ENCODE measurements around the gene CDYL. TPM values are rescaled to one million over a fixed set of nuclear protein-coding genes. Genes with fewer than 3 reads are reported as not detected.
A peak's percentile ranks its signal among the peaks of the same experiment; 100 is the strongest.

CDYL gene
- polyA plus RNA-seq, 3 donors: 2.9 to 21.2 (median 4.2) TPM

DNA sequence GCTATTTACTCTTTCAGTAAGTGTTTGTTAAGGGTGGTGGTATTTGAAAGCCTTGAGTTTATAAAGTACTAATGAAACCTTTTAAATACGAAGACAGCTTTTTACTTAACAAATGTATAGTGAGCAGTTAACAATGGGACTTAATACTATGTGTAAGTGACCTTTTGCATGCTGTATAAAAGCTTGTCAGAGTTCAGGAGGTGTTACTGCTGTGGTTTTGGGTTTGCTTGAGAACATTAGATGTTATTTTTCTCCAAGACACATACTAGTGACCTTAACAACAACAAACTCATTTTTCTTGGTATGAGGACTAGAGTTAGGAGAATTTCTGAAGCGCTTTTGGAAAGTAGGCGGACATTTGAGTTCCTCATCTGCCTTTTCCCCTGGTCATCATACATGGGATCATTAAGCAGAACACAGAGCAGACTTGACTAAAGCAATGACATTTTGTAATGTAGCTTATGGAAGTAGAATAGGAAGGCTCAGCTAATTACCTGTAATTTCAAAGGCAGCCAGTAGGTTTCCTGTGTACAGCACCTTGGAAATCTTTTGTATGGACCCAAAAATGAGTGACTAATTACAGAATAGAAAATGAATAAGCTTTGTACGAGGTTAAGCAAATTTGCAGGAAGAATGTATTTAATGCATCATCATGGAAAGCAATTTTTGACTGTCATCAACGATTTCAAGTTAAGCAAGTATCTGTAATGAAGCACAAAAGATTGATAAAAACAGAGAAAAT lies 14.1 kb downstream of the CDYL start:
- H3K27me3 ChIP-seq (ENCODE audit: control insufficient read depth in 2 of 2, insufficient read depth in 2 of 2, low read length in 2 of 2): no peaks in the 10 kb centered on the region
- peaks cover 100% of the 10 kb centered on the region for H3K79me2 ChIP-seq (ENCODE audit: insufficient read depth, low read length)
- TF ChIP-seq CTCF (IDR thresholded peaks at IDR 0.05): peak; percentile 20
- peaks cover 0 to 6% of the 10 kb centered on the region in 2 donors for H3K36me3 ChIP-seq (replicated peaks in 1 of 2; ENCODE audit: control insufficient read depth in 1 of 2, insufficient read depth in 2 of 2, low read length in 2 of 2)
- peaks cover 4 to 7% of the 10 kb centered on the region in 2 donors for H3K36me3 Mint-ChIP-seq
- intact Hi-C loops (cut with micrococcal nuclease): no loop called here
- no peak overlapping the region for H3K4me3 Mint-ChIP-seq
- no peaks in the 10 kb centered on the region for H3K4me1 ChIP-seq (ENCODE audit: control insufficient read depth in 1 of 2, insufficient read depth in 2 of 2, low read length in 2 of 2)
- peaks cover 34% of the 10 kb centered on the region for H3K4me1 Mint-ChIP-seq
- H4K20me1 ChIP-seq (ENCODE audit: insufficient read depth, low read length): peaks cover 97% of the 10 kb centered on the region
- no peak overlapping the region for H3K4me3 ChIP-seq (replicated peaks in 1 of 3; ENCODE audit: low read depth in 2 of 3, low read length in 3 of 3)
- no peaks in the 10 kb centered on the region for H3K27me3 Mint-ChIP-seq (ENCODE audit: low read depth in 3 of 3)
- peak overlapping the region in 1 of 7 donors; percentile 48 for H3K27ac Mint-ChIP-seq
- no peak overlapping the region for H3K4me2 ChIP-seq (replicated peaks; ENCODE audit: extremely low read depth, low read length, poor library complexity, severe bottlenecking)
- H3K9me3 Mint-ChIP-seq: no peaks in the 10 kb centered on the region
- H2AFZ ChIP-seq (ENCODE audit: insufficient read depth, low read depth, low read length, poor library complexity, severe bottlenecking): no peak overlapping the region
- DNase-seq: no peak
- H3K27ac ChIP-seq (ENCODE audit: low read depth in 1 of 2, low read length in 2 of 2): no peak overlapping the region
- 100% methylated on average over 2 of the region's 5 CpGs for WGBS (ENCODE audit: insufficient coverage)
- H3K9me3 ChIP-seq (replicated peaks in 1 of 2; ENCODE audit: control insufficient read depth in 1 of 2, insufficient read depth in 1 of 2, low read length in 2 of 2): no peaks in the 10 kb centered on the region
- H3K9ac ChIP-seq (ENCODE audit: insufficient read depth, low read length, poor library complexity, severe bottlenecking): no peak overlapping the region

- H3K4me1 ChIP-seq (ENCODE audit: control insufficient read depth in 1 of 2, insufficient read depth in 2 of 2, low read length in 2 of 2): no peaks in the 10 kb centered on the region
- H3K9me3 ChIP-seq (replicated peaks in 1 of 2; ENCODE audit: control insufficient read depth in 1 of 2, insufficient read depth in 1 of 2, low read length in 2 of 2): peaks cover 0 to under 1% of the 10 kb centered on the region in 2 donors
- TF ChIP-seq CTCF (IDR thresholded peaks at IDR 0.05): no peak
- no peak overlapping the region for H3K27ac ChIP-seq (ENCODE audit: low read depth in 1 of 2, low read length in 2 of 2)
- Mint-ChIP-seq H3K4me1 (peaks cover 28% of the 10 kb centered on the region), H3K27me3 (ENCODE audit: low read depth in 3 of 3) (no peaks in the 10 kb centered on the region), H3K9me3 (peaks cover 0 to 4% (median 1%) of the 10 kb centered on the region in 7 donors), H3K27ac (no peak overlapping the region), H3K4me3 (no peak overlapping the region), H3K36me3 (peaks cover 0 to 6% of the 10 kb centered on the region in 2 donors)
- H4K20me1 ChIP-seq (ENCODE audit: insufficient read depth, low read length): peaks cover 97% of the 10 kb centered on the region
- no peak overlapping the region for H3K4me3 ChIP-seq (replicated peaks in 1 of 3; ENCODE audit: low read depth in 2 of 3, low read length in 3 of 3)
- H2AFZ ChIP-seq (ENCODE audit: insufficient read depth, low read depth, low read length, poor library complexity, severe bottlenecking): no peak overlapping the region
- no peak overlapping the region for H3K9ac ChIP-seq (ENCODE audit: insufficient read depth, low read length, poor library complexity, severe bottlenecking)
- intact Hi-C loops (cut with micrococcal nuclease): no loop called here
- no peaks in the 10 kb centered on the region for H3K36me3 ChIP-seq (replicated peaks in 1 of 2; ENCODE audit: control insufficient read depth in 1 of 2, insufficient read depth in 2 of 2, low read length in 2 of 2)
- no peak overlapping the region for H3K4me2 ChIP-seq (replicated peaks; ENCODE audit: extremely low read depth, low read length, poor library complexity, severe bottlenecking)
- DNase-seq: no peak
- 98% methylated on average over 12 of the region's 15 CpGs for WGBS (ENCODE audit: insufficient coverage)
- peaks cover 100% of the 10 kb centered on the region for H3K79me2 ChIP-seq (ENCODE audit: insufficient read depth, low read length)
- no peaks in the 10 kb centered on the region for H3K27me3 ChIP-seq (ENCODE audit: control insufficient read depth in 2 of 2, insufficient read depth in 2 of 2, low read length in 2 of 2)
These were observed 18.0 kb downstream of the CDYL start for GRCh38 chr6:4794140-4794707.
